SK-N-MC (cell line): ENCODE data around the gene GRIK3.

ENCODE experiments used
- EZH2 ChIP-seq: fragments of 200-600 bp; sonication (generic); IDR thresholded peaks from one replicate; pipeline ENCODE4 v1.6.1; 2017; ENCODE audit warnings: antibody characterized with exemption
- POLR2AphosphoS5 ChIP-seq: IDR thresholded peaks from 2 replicates; pipeline ENCODE4 v1.6.1; 2012; ENCODE audit warnings: mild to moderate bottlenecking, low read depth, low read length, borderline replicate concordance

DNA sequence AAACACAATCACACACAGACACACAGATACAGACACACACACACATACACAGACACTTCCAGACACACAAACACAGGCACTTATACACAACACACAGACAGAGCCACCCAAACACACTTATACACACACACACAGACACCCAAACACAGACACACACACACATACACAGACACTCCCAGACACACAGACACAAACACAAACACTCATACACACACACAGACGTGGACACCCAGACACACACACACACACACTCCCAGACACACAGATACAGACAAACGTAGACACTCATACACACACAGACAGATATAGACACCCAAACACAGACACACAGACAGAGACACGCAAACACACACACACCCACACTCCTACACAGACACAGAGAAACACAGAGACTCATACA is 272.1 kb downstream of the GRIK3 start:
- TF ChIP-seq EZH2 (no peak), POLR2AphosphoS5 (no peak)
